Stimulated activated CD4-positive, alpha-beta T cell treated with anti-CD3 and anti-CD28 coated beads, Interleukin-4, amount 100 ng/mL, for 48 hours (primary cell): ENCODE measurements around the gene UGGT1.

Experiments
- DNase-seq, 2 donors: peaks; one replicate each; pipeline ENCODE4 v3.0.0-alpha.2; 2020; ENCODE audit warnings: low read depth in 2 of 2

The UGGT1 gene

DNA sequence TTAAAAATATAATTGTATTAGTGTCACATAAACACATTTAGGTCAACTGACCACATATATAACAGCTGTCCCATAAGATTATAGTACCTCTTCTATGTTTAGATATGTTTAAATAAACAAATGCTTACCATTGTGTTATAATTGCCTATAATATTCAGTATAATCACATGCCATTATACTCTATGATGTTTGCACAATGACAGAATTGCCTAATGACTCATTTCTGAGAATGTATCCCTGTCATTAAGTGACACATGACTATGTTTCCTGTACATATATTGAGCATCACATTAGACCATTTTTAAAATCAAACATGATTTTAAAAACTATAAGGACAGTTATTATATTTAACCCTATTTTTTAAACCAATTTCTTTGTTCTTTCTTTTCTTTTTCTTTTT, 137.9 kb downstream of the UGGT1 start:
- DNase-seq, result no peak

DNA sequence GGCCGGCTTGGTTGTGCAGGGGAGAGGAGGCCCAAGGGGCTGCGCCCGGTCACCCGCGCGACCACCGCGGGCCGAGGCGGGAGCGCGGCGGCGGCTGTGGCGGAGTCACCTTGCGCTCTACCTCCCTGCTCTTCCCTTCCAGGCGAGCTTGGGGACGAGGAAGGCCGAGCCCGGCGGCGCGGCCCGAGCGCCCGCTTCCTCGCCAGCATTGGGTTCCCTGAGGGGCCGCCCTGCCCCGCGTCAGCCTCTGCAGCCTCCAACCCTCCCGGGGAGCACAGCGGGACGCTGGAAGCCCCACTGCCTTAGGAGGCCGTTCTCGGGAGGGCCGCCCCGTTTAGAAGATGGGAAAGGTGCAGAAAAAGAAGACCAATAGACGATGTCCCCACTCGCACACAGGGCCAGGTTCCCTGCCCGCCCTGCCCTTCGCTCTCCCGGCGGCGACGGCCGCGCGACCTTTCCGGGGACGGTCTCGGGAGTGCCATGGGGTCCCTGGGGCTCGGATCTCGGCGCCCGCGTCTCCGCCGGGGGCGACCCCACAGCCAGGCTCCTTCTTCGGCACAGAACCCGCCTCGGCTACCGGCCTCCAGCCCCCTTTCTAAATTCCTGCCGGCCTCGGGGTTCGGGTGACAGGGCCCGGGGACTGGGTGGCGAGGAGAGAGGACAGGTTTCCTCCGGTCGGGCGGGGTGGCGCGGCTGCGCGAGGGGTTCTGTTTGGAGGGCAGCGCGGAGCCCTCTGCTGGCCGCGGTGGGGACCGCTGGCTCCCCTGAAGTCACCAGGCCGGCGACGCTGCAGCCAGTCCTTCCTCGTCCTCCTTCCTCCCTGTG, 142.2 kb downstream of the UGGT1 start:
- DNase-seq, result peak; percentile 85

DNA sequence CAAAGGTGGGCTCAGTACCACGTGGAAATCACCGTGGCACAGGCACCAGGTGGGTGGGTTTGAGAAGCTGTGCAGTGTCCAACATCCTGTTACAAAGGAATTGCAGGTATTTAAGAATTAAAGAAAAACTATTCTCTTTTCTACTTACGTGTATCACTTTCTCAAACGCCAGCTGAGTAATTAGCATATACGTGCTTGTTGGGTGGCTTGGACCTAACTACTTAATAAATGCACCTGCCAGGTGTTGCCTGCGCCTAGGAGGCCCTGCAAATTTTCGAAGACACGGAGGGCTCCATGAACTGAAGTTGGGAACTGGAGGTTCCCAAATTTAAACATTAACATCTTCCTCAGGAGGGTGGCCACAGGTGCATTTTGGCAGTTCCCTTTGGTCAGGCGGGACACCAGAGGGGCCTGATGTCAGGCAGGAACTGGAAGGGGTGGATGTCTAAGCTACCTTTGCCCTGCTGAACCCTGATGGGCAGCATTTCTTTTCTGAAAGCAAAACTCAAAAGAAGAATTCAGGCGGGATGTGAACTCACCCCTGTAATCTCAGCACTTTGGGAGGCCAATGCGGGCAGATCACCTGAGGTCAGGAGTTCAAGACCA, 142.9 kb downstream of the UGGT1 start:
- DNase-seq, result no peak

DNA sequence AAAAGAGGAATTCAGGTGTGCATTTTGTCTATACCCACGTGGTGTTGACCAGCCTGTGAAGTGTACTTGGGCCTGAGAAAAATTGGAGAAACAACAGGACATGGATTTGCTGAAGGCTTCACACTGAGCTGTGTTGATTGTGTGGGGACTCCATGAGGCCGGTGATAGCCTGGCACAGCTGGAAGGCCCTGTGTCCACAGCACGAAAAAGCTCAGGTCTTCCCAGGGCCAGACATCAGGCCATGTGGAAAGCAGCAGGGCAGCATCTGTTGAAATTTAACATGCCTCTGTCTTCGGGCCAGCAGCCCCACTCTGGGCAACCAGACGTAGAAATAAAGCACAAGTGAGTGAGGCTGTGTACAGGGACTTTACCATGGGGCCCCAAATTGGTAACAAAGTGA, 143.6 kb downstream of the UGGT1 start:
- no peak for DNase-seq

DNA sequence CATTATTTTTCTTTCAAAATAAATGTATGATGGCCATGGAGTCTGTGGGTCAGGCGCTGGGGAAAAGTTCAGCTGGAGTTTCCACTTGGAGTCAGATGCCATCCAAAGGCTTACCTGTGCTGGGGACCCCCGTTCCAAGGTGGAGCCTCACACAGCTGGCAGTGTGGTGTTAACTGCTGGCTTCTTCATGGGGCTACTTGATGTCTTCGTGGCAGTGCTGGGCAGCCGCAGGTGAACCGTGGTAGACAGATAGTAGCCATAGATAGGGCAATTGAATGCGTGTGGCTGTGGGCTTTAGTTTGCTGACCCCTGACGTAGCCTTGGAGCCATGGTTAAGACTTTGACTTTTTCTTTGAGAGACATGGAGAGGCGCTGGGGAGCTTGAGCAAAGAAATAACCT, 144.6 kb downstream of the UGGT1 start:
- no peak for DNase-seq

DNA sequence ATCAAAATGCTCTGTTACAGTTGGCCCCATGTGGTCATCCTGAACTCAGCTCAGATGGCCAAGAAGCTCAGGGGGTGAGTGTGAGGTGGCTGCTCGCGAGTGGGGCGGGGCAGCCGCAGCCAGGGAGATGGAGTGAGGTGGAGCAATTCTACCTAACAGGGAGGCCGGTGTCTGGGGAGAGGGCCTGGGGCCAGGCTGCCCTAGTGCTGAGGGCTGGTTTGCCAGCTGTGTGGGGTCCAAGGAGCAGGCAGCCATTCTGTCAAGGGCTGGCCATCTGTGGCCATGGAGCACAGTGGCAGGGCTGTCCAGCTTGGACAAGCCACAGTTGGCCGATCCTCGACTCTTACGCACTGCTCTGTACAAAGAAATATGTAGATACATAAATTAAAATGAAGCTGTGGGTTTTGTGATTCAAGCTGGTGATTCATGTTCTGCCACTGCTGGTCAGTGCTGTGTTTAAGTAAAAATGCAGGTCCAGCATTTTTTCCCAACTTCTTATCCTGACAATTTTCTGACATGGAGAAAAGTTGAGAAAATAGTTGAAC, 145.6 kb downstream of the UGGT1 start:
- no peak for DNase-seq

DNA sequence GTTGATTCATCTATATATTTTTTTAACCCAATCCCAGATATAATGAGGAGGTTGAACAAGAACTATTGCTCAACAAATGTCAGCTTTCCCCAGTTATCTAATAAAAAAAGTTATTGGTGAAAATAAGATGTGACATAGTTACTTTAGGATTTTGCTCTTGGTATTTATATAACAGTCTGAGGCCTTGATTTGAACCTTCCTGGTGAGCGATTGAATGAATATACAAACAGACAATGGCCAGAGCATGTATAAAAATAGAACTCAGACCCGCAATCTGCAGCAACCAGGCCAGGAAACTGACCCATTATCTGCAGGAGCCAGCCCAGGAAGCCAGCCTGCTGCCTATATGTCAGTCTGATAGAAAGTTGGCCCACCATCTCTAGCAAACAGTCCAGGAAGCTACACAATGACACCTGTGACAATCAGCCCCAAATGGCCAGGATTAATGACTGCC, 146.1 kb downstream of the UGGT1 start:
- no peak for DNase-seq

DNA sequence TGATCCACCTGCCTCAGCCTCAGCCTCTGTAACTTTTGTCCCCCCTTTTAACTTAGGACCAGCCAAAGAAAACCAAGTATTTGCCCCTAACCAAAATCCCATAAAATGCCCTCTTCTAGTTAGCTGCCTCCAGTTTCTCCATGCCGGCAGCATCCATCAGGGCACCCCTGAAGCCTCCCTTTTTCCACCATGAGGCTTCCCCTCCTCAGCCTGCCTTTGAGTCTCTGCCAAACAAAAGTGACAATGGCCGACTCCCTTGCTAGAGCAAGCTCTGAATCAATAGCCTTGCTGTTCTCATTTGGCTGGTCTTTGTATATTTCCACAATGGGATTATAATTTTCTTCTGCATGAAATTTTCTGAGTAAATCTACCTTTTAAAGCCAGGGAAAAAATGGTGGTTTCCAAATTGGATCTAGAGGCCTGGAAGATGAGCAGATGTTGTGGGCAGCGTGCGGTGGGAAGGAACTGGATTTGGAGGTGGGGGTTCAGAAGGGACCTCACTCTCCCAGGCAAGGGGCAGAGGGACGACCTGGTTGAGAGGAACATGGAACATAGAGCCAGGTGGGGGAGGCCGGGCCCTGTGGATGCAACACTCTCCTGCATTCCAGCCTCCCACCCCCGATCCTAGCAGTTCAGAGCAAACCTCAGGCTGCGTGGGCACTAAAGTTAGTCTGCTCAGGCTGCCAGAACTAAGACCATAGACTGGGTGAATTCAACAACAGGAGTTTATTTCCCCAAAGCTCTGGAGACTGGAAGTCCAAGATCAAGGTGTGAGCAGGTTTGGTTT, 147.1 kb downstream of the UGGT1 start:
- DNase-seq, result no peak

DNA sequence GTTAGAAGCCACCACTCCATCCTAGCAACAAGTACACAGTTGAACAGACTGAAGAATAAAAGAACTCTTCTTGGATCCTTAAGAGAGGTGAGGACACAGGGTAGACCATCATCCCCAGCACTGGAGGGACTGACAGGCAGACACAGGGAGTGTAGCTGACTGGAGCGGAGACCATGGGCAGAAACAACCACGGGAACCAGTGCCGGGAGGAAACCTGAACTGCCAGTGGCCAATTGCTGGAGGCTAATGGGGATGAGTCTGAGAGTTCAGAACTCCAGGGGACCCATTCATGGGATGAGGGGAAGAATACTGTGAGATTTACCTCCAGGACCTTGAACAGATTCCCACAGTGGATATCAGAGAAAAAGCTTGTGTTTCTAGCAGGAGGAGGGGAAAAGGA, 150.9 kb downstream of the UGGT1 start:
- DNase-seq, result no peak
